ENCODE results near the gene NUP62.
A peak's percentile ranks its signal among the peaks of the same experiment; 100 is the strongest.

NUP62 gene

GRCh38 chr19:49882643-49883042, 46.7 kb downstream of the NUP62 start:
- DNase-seq (ENCODE audit: low read depth in 2 of 3, low spot score in 2 of 3), result no peak

- DNase-seq (ENCODE audit: low read depth in 2 of 3, low spot score in 2 of 3), result no peak
Measured at GRCh38 chr19:49881672-49882394, 47.5 kb downstream of the NUP62 start.

DNA sequence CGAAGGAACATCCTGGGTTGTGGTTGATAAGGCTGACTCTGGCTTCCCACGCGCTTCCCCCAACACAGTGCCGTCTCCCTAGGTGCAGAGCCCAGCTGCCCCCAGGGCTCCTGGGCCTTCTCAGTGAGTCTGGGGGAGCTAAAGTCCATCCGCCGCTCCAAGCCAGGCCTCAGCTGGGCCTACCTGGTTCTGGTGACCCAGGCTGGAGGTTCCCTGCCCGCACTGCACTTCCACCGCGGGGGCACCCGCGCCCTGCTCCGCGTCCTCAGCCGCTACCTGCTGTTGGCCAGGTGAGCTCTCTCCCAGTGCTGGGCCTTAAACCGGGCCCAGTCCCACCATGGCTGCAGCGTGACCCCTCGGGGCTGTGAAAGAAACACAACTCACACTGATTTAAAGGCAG, 48.1 kb downstream of the NUP62 start:
- DNase-seq (ENCODE audit: low read depth in 2 of 3, low spot score in 2 of 3), result no peak

DNA sequence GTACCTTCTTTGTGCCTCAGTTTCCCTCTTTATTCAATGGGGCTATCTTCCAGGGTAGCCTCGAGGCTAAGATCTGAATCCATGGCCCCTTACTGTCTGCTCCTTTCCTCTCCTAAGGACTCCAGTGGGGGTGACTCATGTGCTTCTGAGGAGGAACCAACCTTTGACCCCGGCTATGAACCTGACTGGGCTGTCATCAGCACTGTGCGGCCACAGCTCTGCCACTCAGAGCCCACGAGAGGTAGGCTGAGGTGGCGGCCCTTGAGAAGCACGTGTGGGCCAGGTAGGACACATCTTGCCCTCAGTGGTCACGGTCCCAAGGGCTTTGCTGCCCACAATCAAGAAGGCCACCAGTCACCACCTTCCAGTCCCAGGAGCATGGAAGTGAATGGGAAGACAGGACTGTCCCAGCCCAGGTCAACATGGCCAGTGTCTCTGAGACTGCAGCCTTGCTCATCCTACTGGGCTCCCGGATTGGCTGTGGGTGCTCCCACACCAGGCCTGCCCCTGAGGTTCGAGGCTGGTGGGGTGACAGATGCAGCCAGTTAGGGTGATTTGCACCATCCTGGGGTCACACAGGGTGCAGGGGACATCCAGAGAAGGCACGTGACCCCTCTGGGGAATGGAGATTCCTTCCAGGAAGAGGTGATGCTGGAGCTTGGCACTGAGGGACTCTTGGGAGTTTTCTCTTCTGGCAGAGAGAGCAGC, 49.0 kb downstream of the NUP62 start:
- DNase-seq (ENCODE audit: low read depth in 2 of 3, low spot score in 2 of 3), result no peak

DNA sequence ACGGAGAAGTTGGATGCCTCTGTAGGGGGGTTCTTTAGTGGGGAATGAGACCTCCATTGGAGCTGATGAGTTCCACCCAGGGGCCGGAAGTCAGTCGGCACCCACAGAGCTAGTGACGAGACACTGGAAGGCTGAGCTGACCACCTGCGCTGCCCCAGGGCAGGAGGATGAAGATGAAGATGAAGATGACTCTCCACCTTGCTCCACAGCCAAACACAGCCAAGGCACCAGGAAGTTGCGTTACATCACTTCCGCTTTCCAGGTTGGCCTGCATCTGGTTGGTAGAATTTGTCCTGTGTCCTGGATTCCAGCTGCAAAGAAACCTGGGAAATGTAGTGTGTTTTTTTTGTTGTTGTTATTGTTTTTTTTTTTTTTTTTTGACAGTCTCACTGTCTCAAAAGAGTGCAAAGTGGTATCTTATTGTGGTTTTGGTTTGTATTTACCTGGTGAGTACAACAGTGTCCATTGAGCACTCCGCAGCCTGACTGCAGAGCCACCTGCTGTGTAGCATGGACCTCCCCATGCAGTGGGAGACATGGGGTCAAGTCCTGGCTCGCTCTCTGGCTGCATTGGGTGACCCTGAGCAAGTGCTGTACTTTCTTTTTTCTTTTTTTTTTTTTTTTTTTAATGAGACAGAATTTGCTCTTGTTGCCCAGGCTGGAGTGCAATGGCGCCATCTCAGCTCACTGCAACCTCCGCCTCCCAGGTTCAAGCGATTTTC, 49.9 kb downstream of the NUP62 start:
- no peak for DNase-seq (ENCODE audit: low read depth in 2 of 3, low spot score in 2 of 3)

DNA sequence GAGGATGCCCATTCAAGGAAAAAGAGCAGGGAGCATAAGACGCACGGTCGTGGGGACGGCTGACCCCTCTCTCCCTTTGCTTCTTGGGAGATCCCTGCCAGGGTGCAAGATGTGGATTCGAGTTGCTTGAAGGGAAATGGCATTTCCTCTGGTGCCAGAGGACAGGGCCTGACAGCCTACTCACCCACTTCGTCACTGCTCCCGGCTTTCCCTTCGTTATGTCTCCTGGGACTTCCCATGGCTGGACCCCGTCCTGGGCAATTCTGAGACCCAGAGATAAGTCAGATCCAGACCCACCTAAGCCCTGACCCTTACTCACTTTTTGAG, 50.6 kb downstream of the NUP62 start:
- DNase-seq (ENCODE audit: low read depth in 2 of 3, low spot score in 2 of 3), result no peak

GRCh38 chr19:49877879-49878743, 51.2 kb downstream of the NUP62 start:
- DNase-seq (ENCODE audit: low read depth in 2 of 3, low spot score in 2 of 3), result peak; percentile 95 to 97 (median 97)

DNA sequence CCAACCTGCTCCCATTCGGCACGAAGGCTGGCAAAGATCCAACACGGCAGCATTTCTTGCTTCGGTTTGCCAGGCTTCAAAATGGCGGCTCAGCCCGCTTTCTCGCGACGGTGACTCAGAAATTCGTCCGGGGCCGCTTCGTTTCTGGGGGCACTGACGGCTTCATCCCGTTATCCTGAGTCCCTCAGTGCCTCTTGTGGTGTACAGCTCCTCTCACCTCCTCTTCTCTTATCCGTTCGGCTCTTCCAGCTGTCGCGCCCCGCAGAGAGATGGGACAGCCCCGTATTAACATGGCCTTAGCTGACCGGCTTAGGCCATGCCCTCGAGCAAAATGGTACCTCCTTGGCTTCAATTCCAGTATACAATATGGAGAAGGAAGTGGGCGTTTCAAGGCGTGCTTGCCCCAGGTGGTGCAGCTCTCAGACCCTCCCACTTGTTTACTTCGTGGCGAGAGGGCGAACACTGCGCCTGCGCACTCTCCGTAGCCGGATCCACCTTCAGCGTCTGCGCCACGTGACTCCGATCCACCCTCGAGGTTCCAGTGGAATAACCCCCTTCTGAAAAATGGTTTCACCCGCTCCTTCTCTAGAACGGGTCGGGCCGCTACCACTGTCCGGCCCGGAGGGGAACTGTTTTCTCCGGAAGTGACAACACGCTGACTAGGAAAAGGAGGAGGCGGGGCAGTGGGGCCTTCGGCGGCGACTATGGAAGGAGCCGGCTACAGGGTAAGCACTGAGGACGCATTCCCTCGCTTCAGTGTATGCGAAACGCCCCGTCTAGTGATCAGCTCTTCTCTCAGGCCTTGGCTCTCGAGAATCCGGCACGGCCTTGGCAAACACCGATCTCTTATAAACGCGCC, 52.1 kb downstream of the NUP62 start, which contains the start of the genes AKT1S1 and TBC1D17:
AKT1S1 (minus strand) TSS at position 336 of the 859 bp plus-strand sequence. CDS start 4,060 bp downstream, outside the sequence.
TBC1D17 (plus strand) TSS at position 683 of the 859 bp plus-strand sequence; CDS start at position 705, 22 bp downstream.
- peak; percentile 84 to 97 (median 88) for DNase-seq (ENCODE audit: low read depth in 2 of 3, low spot score in 2 of 3)

DNA sequence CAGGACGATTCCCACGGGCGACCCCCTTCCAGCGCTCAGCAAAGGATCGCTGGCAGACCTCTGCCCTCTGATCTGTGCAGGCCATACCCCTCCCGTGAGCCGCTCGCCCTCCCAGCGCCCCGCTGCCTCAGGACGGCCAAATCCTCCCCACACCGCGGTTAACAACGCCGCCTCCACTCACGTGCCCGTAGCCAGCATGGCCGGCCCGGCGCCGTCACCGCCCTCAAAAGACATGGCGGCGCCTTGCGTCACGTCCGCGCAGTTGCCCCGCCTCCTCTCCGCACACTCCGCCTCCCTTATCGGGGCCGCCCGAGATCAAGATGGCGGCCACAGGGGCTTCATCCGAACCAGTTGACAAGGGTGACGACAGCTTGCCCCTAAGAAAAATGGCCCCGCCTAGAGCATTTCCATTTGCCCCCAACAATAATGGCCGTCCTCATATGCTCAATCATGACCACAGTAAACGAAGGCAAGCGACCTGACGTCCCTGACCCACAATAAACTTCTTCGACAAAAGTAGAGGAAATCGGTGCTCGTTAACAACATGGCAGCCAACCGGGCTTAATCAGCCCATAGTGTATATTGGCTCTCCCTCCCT, 52.8 kb downstream of the NUP62 start:
- DNase-seq (ENCODE audit: low read depth in 2 of 3, low spot score in 2 of 3), result peak; percentile 84 to 95 (median 88)

DNA sequence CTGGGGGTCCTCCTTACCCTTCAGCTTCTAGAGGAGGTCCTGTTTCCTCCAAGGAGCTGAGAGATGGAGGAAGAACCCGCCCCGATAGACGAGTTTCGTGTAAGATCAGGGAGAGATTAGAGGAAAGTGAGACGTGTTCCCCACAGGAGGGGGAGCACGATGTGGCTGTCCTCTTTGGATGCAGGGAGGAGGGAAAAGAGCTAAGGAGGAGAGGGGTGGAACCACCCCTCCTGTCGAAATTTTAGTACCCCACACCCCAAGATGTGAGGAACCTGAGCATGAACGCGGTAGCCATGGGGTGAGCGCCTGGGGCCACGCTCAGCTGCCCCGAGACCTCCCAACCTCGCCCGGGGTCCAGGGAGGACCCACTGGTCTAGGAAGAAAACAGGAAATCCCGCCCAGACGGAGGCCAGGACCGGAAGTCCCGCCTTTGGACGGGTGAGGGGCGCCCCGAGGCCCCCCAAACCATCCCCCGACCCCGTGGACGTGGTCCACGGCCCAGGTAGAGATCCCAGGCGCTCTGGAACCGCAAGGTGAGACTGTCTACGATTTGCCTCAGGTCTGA, 53.4 kb downstream of the NUP62 start:
- DNase-seq (ENCODE audit: low read depth in 2 of 3, low spot score in 2 of 3), result peak in 1 of 3 experiments; percentile 37

DNA sequence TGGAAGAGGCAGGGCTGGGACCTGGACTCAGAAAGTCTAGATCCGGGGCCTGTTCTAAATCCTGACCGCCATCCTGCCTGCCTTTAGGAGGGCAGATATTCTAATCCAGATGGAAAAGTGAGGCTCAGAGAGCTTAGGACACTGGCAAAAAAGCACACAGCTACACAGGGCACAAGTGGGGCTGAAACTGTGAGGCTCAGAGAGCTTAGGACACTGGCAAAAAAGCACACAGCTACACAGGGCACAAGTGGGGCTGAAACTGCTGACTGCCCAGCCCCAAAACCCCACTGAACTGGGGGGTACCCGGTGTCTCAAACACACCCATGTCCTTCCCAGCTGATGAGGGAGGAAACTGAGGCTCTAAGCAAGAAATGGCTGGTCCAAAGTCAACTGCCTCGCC, 54.1 kb downstream of the NUP62 start:
- no peak for DNase-seq (ENCODE audit: low read depth in 2 of 3, low spot score in 2 of 3)

- DNase-seq (ENCODE audit: low read depth in 2 of 3, low spot score in 2 of 3), result no peak
Measured at GRCh38 chr19:49874503-49875157, 54.7 kb downstream of the NUP62 start.

DNA sequence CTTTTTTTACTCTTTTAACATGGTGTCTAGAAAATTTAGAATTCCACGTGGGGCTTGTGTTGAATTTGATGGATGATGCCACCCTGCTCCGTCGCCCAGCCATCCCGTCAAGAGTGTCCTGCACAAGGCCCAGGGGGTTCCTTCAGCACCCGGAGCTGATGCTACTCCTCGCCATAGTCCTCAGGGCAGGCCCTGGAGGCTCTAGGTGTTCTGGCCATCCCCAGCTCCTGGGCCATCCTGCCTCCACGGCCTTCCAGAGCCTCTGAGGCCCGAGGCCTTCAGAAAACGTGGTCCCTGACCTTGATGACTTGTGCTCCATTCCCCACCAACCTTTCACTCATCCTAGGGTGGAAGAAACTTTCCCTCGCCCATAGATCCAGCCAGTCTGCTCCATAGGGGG, 55.5 kb downstream of the NUP62 start:
- DNase-seq (ENCODE audit: low read depth in 2 of 3, low spot score in 2 of 3), result no peak

GRCh38 chr19:49873129-49873521, 56.2 kb downstream of the NUP62 start:
- DNase-seq (ENCODE audit: low read depth in 2 of 3, low spot score in 2 of 3), result no peak

DNA sequence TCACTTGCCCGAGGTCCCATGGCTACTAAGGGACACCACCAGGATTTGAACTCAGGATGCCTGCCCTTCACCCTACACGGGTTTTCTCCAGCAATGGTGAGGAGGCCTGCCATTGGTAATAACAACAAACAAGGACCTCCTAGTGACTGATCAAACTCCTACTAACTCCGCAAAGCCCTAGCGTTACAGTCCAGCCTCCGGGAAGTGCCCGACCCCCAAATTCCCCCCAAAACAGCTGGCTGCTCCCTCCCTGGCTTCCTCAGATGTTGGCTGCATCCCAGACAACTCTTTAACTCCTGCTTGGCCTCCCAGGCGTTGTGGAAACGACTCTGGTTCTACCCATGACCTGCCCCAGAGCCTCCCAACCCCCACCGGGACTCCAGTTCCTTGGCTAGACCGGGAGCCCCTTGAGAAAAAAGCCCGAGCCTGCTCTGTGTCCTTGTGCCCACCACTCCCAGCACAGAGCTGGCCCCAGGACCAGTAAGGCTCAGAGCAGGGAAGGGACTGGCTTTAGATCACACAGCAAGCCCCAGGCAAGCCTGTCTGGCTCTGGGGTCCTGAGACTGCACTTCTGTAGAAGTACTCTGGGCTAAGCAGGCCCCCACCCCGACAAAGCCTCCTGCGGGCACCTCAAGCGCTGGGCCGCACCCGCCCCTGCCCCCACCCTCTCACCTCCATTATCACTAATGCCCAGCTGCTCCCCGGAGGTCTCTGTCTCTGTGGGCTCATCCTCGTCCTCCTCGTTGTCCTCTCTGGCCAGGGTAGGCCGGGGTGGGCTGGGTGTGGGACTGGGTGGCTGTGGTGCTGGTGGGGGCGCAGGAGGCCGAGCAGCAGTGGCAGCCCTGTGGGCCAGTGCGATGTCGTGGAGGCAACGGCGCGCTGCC, 56.8 kb downstream of the NUP62 start:
- no peak for DNase-seq (ENCODE audit: low read depth in 2 of 3, low spot score in 2 of 3)

DNA sequence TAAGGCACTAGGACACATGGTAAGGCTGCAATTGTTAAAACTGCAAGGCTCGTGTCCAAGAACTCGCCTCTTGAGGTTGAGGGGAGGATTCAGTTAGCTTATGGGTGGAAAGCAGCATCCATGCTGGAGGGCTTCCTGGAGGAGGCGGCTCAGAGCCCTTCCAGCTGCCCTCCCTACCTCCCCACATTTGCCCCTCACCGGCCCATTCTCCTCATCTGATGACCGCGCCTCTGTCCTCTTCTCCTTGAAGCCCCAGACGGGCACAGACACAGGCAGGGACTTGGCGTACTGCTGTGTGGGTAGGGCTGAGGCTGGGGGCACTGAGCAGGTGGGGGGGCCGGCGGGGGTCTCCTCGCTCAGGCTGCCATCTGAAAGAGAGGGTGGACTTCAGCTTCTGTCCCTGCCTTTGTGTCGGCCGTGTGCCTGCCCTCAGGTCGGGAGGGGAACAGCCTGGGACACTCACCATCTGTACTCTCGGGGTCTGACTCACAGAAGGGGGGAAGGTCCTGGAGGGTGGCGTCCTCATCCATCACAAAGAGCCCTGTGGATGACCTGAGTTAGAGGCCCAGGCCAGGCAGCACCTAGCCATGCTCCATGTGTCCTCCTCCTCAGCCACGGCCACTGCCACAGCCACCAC, 57.8 kb downstream of the NUP62 start:
- no peak for DNase-seq (ENCODE audit: low read depth in 2 of 3, low spot score in 2 of 3)

GRCh38 chr19:49870309-49870901, 58.9 kb downstream of the NUP62 start:
- no peak for DNase-seq (ENCODE audit: low read depth in 2 of 3, low spot score in 2 of 3)
